Spleen (tissue), 11 donors: ENCODE measurements around the gene FNDC3A. TPM values are rescaled to one million over a fixed set of nuclear protein-coding genes. Genes with fewer than 3 reads are reported as not detected.
"Not testable (repeated sequence)": the region's sequence is repeated elsewhere in the genome, so short reads cannot be mapped to it uniquely, and the experiment has no call there.

Experiments
- DNase-seq: peaks from one replicate; pipeline ENCODE4 v3.0.0-alpha.2; 2020
- H3K27ac ChIP-seq, 8 donors: fragments of 200-600 bp; sonication (generic) in 7 of 8; 1 replicate in 4 of 8; 2 replicates in 4 of 8; pipeline versions ENCODE4 v1.5.0 to v1.8.0; 2016 to 2021; ENCODE audit warnings: inconsistent platforms in 4 of 8, mild to moderate bottlenecking in 4 of 8, moderate library complexity in 1 of 8
- H3K27me3 ChIP-seq, 7 donors: fragments of 200-600 bp; sonication (generic) in 6 of 7; replicated peaks in 1 of 7; 1 replicate in 4 of 7; 2 replicates in 3 of 7; pipeline versions ENCODE4 v1.5.0 to v1.8.0; 2016 to 2021; ENCODE audit warnings: inconsistent platforms in 3 of 7, mild to moderate bottlenecking in 1 of 7
- H3K36me3 ChIP-seq, 6 donors: fragments of 200-600 bp; sonication (generic) in 5 of 6; 1 replicate in 4 of 6; 2 replicates in 2 of 6; pipeline versions ENCODE4 v1.5.0 to v1.8.0; 2016 to 2021; ENCODE audit warnings: inconsistent platforms in 2 of 6
- H3K4me1 ChIP-seq, 6 donors: fragments of 200-600 bp; sonication (generic) in 5 of 6; 1 replicate in 3 of 6; 2 replicates in 3 of 6; pipeline versions ENCODE4 v1.5.0 to v1.8.0; 2016 to 2021; ENCODE audit warnings: inconsistent platforms in 3 of 6
- H3K4me3 ChIP-seq, 8 donors: fragments of 200-600 bp; sonication (generic) in 7 of 8; 1 replicate in 4 of 8; 2 replicates in 4 of 8; pipeline versions ENCODE4 v1.5.0 to v1.8.0; 2016 to 2021; ENCODE audit warnings: inconsistent platforms in 4 of 8, mild to moderate bottlenecking in 4 of 8, moderate library complexity in 2 of 8
- H3K9me3 ChIP-seq, 8 donors: fragments of 200-600 bp; sonication (generic) in 7 of 8; 1 replicate in 4 of 8; 2 replicates in 4 of 8; pipeline versions ENCODE4 v1.5.0 to v1.8.0; 2016 to 2021; ENCODE audit warnings: inconsistent platforms in 4 of 8
- POLR2A ChIP-seq, 3 donors: fragments of 450-650 bp; IDR thresholded peaks; one replicate each; pipeline ENCODE4 v1.5.1; 2017; ENCODE audit warnings: antibody characterized with exemption in 3 of 3, mild to moderate bottlenecking in 1 of 3
- POLR2AphosphoS5 ChIP-seq, 3 donors: sonication (generic); formaldehyde crosslinking; IDR thresholded peaks; one replicate each; pipeline ENCODE4 v1.5.1; 2017; ENCODE audit warnings: antibody characterized with exemption in 3 of 3
- WGBS, 5 donors: extraction: QIAGEN DNeasy Blood & Tissue Kit in 3 of 5; methylation state at CpG; one replicate each; pipeline versions ENCODE4 v1.1.5 to v1.1.7; 2013 to 2018; 5-methylcytosine and 5-hydroxymethylcytosine counted together
- intact Hi-C: fragments of 100-400 bp; cut with DNase I; formaldehyde crosslinking; loops from one replicate; pipeline ENCODE4 v1.15.0; 2023; ENCODE audit warnings: low total_unique reads
- polyA plus RNA-seq, 3 donors: library from polyadenylated mRNA; stranded (reverse); fragments of 200-250 nt; gene quantifications; one replicate each; pipeline ENCODE4 v1.2.1, GENCODE V29; 2013
- total RNA-seq, 7 donors: library from RNA; depleted of rRNA in 3 of 7; stranded (reverse); fragments of >200 nt in 3 of 7; fragmentation: NEBNext Ultra II Directional in 4 of 7; extraction: Animal tissue kit (Norgen Biotek cat#: 25700) in 4 of 7; gene quantifications; one replicate each; pipeline versions ENCODE4 v1.1.0 to v1.2.1, GENCODE V29; 2016 to 2021
- TF ChIP-seq, protein P1 (sequence below), 11 experiments: fragments of 200-600 bp in 7 of 11; fragments of 450-650 bp in 4 of 11; sonication (generic) in 4 of 11; IDR thresholded peaks in 8 of 11; conservative IDR thresholded peaks in 3 of 11; 1 replicate in 7 of 11; 2 replicates in 4 of 11; pipeline versions ENCODE4 v1.4.0 to v1.8.0; 2016 to 2021; ENCODE audit warnings: antibody characterized with exemption in 11 of 11, inconsistent platforms in 4 of 11, mild to moderate bottlenecking in 1 of 11
- donor health status: healthy with polysubstance abuse.
- donor health status: DM: no; HTN: no; CAD: no; lungs with moderate emphysema.
- donor health status: DM: no; HTN: no; CAD: no.
- donor health status: Bipolar disorder and iron deficiency.
- donor health status: healthy.
- donor health status: DM: no; HTN: no; CAD: no.
- donor health status: DM: yes; HTN: yes; CAD: no.

The FNDC3A gene
- total and polyA plus RNA-seq, 10 donors: 11.2 to 83.7 (median 53.8) TPM

DNA sequence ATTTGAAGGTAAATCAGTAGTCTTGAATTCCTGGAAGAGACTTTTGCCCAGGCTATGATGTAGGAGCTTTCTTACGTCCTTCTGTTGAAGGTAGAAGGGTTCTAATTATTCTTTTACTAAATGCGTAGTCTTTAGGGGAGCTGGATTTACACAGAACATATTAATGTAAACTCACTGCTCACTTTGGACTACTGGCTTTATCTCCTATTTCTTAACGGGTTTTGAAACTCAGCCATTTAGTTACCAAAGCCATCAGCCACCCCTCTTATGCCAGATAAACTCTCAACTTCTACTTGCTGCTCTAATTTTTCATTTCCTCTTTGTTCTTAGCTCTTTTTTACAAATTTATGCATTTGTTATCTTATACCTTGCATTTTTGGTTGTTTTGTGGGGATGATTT lies 81.5 kb downstream of the FNDC3A start:
- peaks cover 0 to 24% (median 0%) of the 10 kb centered on the region in 6 donors for H3K36me3 ChIP-seq
- peaks cover 0 to 5% (median 0%) of the 10 kb centered on the region in 6 donors for H3K4me1 ChIP-seq
- H3K9me3 ChIP-seq: no peaks in the 10 kb centered on the region
- intact Hi-C loops: no loop called here
- no peak overlapping the region for H3K4me3 ChIP-seq
- 85 to 93% (median 92%) methylated on average over 3 of the region's 3 CpGs for WGBS, 5 donors
- H3K27ac ChIP-seq: no peak overlapping the region
- no peak for TF ChIP-seq POLR2A (IDR thresholded peaks at IDR 0.05)
- no peak for TF ChIP-seq POLR2AphosphoS5 (IDR thresholded peaks at IDR 0.05)
- TF ChIP-seq, protein P1, sequence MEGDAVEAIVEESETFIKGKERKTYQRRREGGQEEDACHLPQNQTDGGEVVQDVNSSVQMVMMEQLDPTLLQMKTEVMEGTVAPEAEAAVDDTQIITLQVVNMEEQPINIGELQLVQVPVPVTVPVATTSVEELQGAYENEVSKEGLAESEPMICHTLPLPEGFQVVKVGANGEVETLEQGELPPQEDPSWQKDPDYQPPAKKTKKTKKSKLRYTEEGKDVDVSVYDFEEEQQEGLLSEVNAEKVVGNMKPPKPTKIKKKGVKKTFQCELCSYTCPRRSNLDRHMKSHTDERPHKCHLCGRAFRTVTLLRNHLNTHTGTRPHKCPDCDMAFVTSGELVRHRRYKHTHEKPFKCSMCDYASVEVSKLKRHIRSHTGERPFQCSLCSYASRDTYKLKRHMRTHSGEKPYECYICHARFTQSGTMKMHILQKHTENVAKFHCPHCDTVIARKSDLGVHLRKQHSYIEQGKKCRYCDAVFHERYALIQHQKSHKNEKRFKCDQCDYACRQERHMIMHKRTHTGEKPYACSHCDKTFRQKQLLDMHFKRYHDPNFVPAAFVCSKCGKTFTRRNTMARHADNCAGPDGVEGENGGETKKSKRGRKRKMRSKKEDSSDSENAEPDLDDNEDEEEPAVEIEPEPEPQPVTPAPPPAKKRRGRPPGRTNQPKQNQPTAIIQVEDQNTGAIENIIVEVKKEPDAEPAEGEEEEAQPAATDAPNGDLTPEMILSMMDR (IDR thresholded peaks at IDR 0.05 in 8 of 11, conservative IDR thresholded peaks at IDR 0.05 in 3 of 11): no peak
- no peaks in the 10 kb centered on the region for H3K27me3 ChIP-seq
- no peak for DNase-seq

DNA sequence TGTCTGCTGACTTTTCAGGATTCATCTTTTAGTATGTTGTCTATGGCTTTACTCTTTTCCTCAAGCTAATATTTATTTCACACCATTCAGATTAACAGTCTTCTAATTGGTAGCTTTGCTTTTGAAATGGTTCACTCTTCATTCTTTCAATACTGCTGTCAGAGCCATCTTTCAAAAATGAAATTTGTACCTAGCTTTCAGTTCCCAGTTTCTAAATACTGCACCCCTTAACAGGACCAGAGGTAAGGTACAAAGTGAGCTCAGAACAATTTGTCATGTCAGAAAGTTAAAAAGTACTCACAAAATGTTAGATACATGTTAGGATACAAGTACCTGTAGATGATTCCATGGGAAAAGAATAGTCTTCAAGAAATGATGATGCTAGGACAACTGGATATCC lies 83.0 kb downstream of the FNDC3A start:
- Histone ChIP-seq H3K27ac (no peak overlapping the region), H3K9me3 (no peaks in the 10 kb centered on the region), H3K27me3 (no peaks in the 10 kb centered on the region), H3K36me3 (peaks cover 0 to 24% (median 0%) of the 10 kb centered on the region in 6 donors), H3K4me1 (peaks cover 0 to 10% (median 0%) of the 10 kb centered on the region in 6 donors), H3K4me3 (no peak overlapping the region)
- DNase-seq: no peak
- intact Hi-C loops: no loop called here
- TF ChIP-seq, protein P1 (IDR thresholded peaks at IDR 0.05 in 8 of 11, conservative IDR thresholded peaks at IDR 0.05 in 3 of 11): no peak
- no peak for TF ChIP-seq POLR2AphosphoS5 (IDR thresholded peaks at IDR 0.05)

DNA sequence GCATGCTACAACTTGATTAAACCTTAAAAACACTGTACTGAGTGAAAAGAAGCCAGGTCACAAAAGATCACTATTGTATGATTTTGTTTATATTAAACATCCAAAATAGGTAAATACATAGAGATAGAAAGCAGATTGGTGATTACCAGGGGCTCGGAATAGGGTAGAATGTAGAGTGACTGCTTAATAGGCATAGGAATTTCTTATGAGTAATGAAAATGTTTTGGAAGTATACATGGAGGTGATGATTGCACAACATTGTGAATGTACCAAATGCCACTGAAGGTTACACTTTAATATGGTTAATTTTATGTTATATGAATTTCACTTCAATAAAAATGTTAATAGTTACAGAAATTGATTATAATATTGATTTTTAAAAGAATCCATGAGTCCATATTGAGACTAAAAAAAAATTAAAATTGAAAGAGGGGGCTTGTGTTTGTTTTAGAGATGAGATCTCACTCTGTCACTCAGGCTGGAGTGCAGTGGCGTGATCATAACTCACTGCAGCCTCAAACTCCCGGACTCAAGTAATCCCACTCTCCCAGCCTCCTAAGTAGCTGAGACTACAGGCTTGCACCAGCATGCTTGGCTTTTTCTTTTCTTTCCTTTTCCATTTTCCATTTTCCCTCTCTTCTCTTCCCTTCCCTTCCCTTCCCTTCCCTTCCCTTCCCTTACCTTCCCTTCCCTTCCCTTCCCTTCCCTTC lies 85.1 kb downstream of the FNDC3A start:
- no peak overlapping the region for H3K4me3 ChIP-seq
- peaks cover 0 to 17% (median 0%) of the 10 kb centered on the region in 6 donors for H3K36me3 ChIP-seq
- TF ChIP-seq POLR2AphosphoS5 (IDR thresholded peaks at IDR 0.05) (no peak), POLR2A (IDR thresholded peaks at IDR 0.05) (no peak)
- TF ChIP-seq, protein P1 (IDR thresholded peaks at IDR 0.05 in 8 of 11, conservative IDR thresholded peaks at IDR 0.05 in 3 of 11): no peak
- no peak for DNase-seq
- H3K4me1 ChIP-seq: peaks cover 0 to 10% (median 0%) of the 10 kb centered on the region in 6 donors
- no peaks in the 10 kb centered on the region for H3K27me3 ChIP-seq
- intact Hi-C loops: no loop called here
- H3K9me3 ChIP-seq: no peaks in the 10 kb centered on the region
- 93 to 99% (median 96%) methylated on average over 3 of the region's 3 CpGs for WGBS, 5 donors
- H3K27ac ChIP-seq: no peak overlapping the region

DNA sequence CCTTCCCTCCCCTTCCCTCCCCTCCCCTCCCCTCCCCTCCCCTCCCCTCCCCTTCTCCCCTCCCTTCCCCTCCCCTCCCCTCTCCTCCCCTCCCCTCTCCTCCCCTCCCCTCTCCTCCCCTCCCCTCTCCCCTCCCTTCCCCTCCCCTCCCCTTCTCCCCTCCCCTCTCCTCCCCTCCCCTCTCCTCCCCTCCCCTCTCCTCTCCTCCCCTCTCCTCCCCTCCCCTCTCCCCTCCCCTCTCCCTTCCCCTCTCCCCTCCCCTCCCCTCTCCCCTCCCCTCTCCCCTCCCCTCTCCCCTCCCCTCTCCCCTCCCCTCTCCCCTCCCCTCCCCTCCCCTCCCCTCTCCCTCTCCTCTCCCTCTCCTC lies 85.7 kb downstream of the FNDC3A start:
- H3K27ac ChIP-seq, H3K9me3 ChIP-seq, DNase-seq, H3K27me3 ChIP-seq, H3K4me3 ChIP-seq, intact Hi-C loops: not testable (repeated sequence)
- H3K36me3 ChIP-seq: peaks cover 0 to 15% (median 0%) of the 10 kb centered on the region in 6 donors
- H3K4me1 ChIP-seq: peaks cover 0 to 10% (median 0%) of the 10 kb centered on the region in 6 donors
